GM04503 (cell line): ENCODE results near the gene NR1D2.
"Not testable (repeated sequence)": the region's sequence is repeated elsewhere in the genome, so short reads cannot be mapped to it uniquely, and the experiment has no call there.

Experiments
- DNase-seq: peaks from one replicate; pipeline ENCODE4 v3.0.0-alpha.2; 2012; ENCODE audit warnings: low read depth

NR1D2 gene

GRCh38 chr3:23944861-23945662 lies at the start of gene NR1D2:
NR1D2 (plus strand) TSS chr3:23945286; CDS start chr3:23945579, 293 bp downstream.
- no peak for DNase-seq

DNA sequence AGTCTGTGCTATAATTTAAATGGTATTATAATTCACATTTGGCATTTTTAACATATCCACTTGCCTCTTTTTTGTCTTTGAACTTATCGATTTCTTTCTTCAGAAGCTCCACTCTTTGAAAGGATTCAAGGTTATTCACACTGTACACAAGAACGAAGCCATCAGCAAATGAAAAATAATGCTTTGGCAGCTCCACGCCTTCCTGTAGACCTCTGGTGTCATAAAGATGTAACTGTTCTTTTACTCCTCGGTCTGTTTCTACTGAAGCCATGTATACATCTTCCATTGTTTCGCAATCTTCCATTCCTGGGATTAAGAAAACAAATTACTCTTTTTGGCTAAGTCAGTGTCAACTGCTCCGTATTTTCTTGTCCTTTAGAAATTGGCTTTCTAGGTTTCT lies 44.3 kb upstream of the NR1D2 start:
- no peak for DNase-seq

DNA sequence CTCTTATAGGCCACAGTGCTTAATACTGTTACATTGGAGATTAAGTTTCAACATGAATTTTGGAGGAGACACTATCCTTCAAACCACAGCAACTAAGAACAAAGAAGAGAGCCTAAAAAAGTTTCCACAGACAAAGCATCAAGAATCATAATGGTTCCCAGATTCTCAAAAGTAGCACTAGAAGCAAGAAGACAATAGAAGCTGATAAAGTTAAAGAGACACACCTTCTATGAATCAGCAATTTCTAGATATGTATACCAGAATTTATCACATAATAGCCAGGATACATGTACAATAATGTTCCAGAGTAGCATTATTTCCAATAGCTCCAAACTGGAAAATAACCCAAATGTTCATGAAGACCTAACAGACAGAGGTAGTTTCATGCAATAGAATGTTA lies 40.5 kb upstream of the NR1D2 start:
- no peak for DNase-seq

- no peak for DNase-seq
Measured at GRCh38 chr3:23909341-23909740, 35.7 kb upstream of the NR1D2 start.

GRCh38 chr3:23911397-23911796 lies 33.7 kb upstream of the NR1D2 start:
- DNase-seq = no peak

- DNase-seq = not testable (repeated sequence)
Measured at GRCh38 chr3:23912335-23912734, 32.8 kb upstream of the NR1D2 start.

DNA sequence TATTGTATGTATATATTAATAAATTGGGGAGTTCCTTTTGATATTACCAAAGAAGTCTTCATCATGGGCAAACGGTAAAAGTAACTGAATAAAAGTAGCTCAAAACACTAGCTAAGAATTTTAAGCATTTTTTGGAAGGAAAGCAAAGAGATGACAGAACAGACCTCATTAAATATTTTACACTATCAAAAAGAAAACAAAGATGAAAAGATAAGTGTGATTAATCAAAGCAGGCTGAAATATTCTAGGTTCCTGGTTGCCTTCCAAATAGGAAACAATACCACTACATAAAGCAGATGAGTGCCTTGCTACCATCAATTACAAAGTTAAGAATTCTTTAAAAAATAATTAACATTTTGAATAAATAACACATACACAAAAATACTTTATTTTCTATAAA lies 31.9 kb upstream of the NR1D2 start:
- no peak for DNase-seq

DNA sequence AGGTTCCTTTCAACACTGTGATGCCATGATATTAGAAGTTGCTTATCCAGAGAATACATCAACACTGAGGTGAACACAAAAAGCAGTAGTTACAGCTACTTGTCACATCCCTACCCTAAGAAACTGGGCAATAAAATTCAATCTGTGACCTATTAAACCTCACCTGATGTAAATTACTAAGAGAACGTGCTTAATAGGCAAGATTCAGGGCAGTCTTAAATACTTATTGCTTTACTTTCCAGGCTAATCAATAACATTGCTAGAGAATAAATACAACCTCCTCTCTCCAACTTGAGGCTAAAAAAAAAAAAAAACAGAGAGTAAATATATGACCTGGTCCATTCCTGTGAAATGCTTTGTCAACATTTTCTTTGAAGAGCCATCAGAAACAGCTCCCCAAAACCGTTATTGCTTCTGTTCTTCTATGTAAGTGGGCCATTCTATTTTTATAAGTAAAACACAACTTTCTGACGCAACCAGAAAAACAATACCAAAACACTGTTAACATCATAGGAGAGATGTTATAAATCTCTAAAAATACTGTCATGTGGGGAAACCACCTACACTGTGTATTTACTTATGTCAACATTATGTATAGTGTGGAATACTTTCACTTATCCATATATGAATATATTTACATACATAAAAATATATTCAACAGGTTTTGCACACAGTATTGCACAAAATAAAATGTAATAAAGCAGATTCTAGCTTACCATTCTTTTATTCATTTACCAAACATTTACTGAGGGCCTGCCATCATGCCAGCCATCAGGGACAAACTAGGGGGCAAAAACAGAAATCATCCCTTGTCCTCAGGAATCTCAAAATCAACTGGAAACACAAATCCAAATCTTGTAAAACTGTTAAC lies 31.0 kb upstream of the NR1D2 start:
- DNase-seq = no peak

DNA sequence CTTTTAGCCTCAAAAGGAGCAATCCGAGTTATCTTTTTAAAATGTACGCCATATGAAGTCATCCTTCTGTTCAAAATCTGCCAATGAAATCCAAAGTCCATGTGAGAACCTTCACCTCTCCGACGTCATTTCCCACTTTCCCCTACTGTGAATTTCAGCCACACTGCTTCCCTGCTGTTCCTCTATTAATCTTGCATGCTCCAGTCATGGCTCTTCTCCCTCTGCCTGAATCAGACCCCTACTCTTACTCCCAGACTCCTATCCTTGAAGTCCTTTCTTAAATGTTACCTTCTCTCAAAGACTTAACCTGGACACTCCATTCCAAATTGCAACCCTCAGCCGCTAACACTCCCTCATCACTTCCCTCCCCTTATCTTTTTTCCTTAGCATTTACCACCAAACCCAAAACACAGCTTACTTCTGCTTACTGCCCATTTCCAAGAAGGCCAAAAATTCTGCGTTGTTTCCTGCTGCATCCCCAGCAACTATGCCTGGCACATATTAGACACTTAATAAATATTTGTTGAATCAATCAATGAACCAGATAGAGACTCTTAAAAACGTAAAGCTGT lies 29.5 kb upstream of the NR1D2 start:
- no peak for DNase-seq

DNA sequence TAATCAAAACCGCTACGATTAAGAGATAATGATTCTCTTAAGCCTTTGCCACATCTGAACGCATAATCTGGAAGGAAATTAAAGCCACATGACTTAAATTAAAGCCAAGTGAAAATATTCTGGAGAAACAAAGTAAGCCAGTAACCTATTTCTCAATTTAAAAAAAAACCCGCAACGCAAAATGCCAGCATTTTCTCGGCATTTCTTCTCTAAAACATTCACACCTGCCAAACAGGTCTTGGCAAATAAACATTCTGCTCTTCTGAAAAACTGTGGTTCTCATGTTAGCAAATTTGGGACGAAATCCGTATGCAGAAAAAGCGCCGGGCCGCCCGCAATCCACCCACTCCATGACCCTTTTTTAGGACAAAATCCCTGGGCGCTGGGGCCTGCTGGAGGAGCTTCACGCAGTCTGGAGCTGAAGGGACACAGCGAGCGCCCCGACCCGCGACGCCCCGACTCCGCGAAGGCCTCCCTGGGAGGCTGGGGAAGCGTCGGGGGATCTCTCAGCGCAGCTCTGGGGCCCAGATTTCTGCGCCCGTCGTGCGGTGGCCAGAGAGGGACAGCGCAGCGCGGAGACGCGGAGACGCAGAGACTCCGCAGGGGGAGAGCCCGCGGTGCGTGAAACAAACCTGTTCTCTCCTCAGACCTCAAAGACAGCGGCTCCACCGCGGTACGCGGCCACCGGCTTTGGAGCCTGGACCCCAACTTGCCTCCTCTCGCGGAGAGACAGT lies 28.8 kb upstream of the NR1D2 start:
- DNase-seq = no peak

DNA sequence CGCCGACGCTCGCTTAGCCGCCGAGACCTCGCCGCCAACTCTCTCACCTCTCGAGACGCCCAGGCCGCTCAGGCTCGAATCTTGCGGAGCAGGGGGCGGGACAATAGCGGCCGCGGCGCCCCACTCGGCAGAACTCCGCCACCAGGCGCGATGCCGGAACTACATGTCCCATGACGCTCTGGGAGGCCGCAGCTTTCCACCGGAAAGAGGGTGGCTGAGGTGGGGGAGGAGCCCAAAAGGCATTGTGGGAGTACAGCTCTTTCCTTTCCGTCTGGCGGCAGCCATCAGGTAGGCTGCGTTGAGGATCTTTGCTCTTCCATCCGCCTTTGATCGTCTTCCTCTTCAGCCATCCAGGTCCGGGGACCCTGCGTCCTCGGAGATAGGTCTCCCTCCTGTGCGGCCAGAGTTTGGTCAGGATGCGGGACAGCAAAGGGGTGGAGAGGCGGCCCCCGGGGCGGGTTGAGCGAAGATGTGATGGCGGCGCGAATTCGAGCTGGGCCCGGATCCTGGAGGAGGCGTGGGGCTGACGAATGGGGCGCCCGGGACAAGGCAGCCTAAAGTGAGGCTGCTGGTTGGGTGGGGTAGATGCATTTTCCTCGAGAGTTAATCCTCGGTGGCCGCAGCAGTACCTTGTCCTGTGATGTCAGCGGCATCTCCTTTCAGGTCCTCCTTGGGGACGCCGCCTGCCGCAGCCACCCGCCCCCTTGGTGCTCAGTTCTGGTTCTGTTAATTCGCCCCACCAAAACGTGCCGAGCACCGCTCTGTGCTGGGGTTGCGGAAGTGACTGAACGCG lies 28.0 kb upstream of the NR1D2 start, which contains the start of the genes NKIRAS1 and RPL15:
Gene NKIRAS1, minus strand, starts transcription at position 105 of the 793 bp plus-strand sequence. CDS start 6,086 bp downstream, outside the sequence.
Gene RPL15, plus strand, starts transcription at position 247 of the 793 bp plus-strand sequence. CDS start 728 bp downstream, outside the sequence.
- peak; percentile 80 for DNase-seq

DNA sequence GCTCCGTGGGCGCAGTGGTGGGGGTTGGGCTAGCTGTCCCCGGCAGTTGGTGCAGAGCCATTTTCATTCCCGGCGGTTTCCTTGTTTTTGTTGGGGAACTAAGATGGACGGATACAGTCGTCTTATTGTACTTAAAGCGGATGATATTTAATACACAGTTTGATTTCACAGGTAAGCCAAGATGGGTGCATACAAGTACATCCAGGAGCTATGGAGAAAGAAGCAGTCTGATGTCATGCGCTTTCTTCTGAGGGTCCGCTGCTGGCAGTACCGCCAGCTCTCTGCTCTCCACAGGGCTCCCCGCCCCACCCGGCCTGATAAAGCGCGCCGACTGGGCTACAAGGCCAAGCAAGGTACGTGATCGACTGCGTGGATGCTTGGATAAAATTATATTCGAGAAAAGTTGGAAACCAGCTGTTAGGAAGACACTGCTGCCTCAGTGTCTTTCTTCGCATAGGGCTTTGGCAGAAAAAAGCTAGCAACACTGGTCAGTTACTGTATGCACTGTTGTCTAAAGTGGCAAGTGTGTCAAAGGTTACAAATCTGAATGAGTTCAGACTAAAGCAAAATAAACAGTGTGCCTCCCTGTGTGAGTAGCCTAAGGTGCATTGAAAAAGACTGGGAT lies 27.3 kb upstream of the NR1D2 start:
- DNase-seq = not testable (repeated sequence)

GRCh38 chr3:23918331-23918730 lies 26.8 kb upstream of the NR1D2 start:
- not testable (repeated sequence) for DNase-seq

DNA sequence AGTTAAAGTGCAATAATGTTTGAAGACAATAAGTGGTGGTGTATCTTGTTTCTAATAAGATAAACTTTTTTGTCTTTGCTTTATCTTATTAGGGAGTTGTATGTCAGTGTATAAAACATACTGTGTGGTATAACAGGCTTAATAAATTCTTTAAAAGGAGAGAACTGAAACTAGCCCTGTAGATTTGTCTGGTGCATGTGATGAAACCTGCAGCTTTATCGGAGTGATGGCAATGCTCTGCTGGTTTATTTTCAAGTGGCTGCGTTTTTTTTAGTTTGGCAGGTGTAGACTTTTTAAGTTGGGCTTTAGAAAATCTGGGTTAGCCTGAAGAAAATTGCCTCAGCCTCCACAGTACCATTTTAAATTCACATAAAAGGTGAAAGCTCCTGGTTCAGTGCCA lies 25.5 kb upstream of the NR1D2 start:
- DNase-seq = no peak

- DNase-seq = no peak
Measured at GRCh38 chr3:23920151-23920655, 24.9 kb upstream of the NR1D2 start.

DNA sequence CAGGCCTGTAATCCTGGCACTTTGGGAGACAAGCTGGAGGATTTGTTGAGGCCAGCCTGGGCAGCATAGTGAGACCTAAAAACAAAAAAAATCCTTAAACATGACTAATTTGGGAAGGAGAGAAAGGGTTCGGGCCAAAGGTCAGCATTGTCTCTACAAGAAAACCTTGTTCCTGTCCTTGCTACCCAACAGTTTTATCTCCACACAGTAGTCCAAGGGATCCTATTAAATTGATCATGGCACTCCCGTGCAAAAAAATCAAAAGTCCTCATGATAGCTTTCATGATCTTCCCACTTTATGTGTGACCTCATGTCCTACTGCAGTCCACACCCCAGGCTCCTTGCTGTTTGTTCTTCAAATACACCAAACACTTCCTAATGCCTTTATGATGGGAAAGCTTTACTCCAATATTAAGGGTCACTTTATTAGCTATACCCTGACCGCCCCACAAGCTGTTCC lies 24.0 kb upstream of the NR1D2 start:
- DNase-seq = no peak

- DNase-seq = no peak
Measured at GRCh38 chr3:23923786-23924185, 21.3 kb upstream of the NR1D2 start.

- DNase-seq = no peak
Measured at GRCh38 chr3:23926246-23926645, 18.8 kb upstream of the NR1D2 start.

- no peak for DNase-seq
Measured at GRCh38 chr3:23926736-23927135, 18.4 kb upstream of the NR1D2 start.

GRCh38 chr3:23928524-23928923 lies 16.6 kb upstream of the NR1D2 start:
- DNase-seq = no peak
